Colonic mucosa (tissue), 4 donors: ENCODE results near the gene GPX6. TPM values are rescaled to one million over a fixed set of nuclear protein-coding genes. Genes with fewer than 3 reads are reported as not detected.

ENCODE experiments used
- DNase-seq: peaks from one replicate; pipeline ENCODE4 v3.0.0-alpha.2; 2020
- H3K27ac ChIP-seq: fragments of 200-600 bp; one replicate; pipeline ENCODE4 v1.8.0; 2021
- H3K27me3 ChIP-seq: fragments of 200-600 bp; one replicate; pipeline ENCODE4 v1.8.0; 2021
- H3K36me3 ChIP-seq: fragments of 200-600 bp; one replicate; pipeline ENCODE4 v1.8.0; 2021
- H3K4me1 ChIP-seq: fragments of 200-600 bp; one replicate; pipeline ENCODE4 v1.8.0; 2021; ENCODE audit warnings: mild to moderate bottlenecking
- H3K4me3 ChIP-seq: fragments of 200-600 bp; one replicate; pipeline ENCODE4 v1.8.0; 2021
- H3K9ac ChIP-seq, 2 donors: one replicate each; pipeline ENCODE4 v1.7.0; 2013; ENCODE audit warnings: control low read depth in 2 of 2, low read depth in 2 of 2, low read length in 2 of 2
- H3K9me3 ChIP-seq: fragments of 200-600 bp; one replicate; pipeline ENCODE4 v1.8.0; 2021
- CTCF ChIP-seq: fragments of 200-600 bp; IDR thresholded peaks from one replicate; pipeline ENCODE4 v1.8.0; 2022; ENCODE audit warnings: antibody characterized with exemption, mild to moderate bottlenecking
- intact Hi-C: fragments of 100-400 bp; cut with DNase I; formaldehyde crosslinking; loops from one replicate; pipeline ENCODE4 v1.14.1; 2022
- total RNA-seq, 2 donors: library from RNA; stranded (reverse); fragmentation: NEBNext Ultra II Directional in 1 of 2; extraction: Animal tissue kit (Norgen Biotek cat#: 25700) in 1 of 2; gene quantifications; one replicate each; pipeline ENCODE4 v1.2.1, GENCODE V29; 2021
- donor health status: healthy.
- donor health status: DM: no; HTN: no; CAD: no.
- donor health status: DM: no; HTN: no; CAD: no.

Gene GPX6
- total RNA-seq, 2 donors from 2014 or later: not detected

GRCh38 chr6:28501259-28501658 lies 14.3 kb downstream of the GPX6 start:
- TF ChIP-seq CTCF: no peak
- Histone ChIP-seq H3K27ac (no peak overlapping the region), H3K4me3 (no peak overlapping the region), H3K9me3 (no peaks in the 10 kb centered on the region), H3K9ac (no peak overlapping the region), H3K27me3 (no peaks in the 10 kb centered on the region), H3K36me3 (no peaks in the 10 kb centered on the region), H3K4me1 (no peaks in the 10 kb centered on the region)
- intact Hi-C loops: no loop called here
- no peak for DNase-seq

- H3K9ac ChIP-seq: no peak overlapping the region
- no peaks in the 10 kb centered on the region for H3K4me1 ChIP-seq
- H3K36me3 ChIP-seq: no peaks in the 10 kb centered on the region
- intact Hi-C loops: no loop called here
- H3K9me3 ChIP-seq: no peaks in the 10 kb centered on the region
- no peak overlapping the region for H3K4me3 ChIP-seq
- H3K27me3 ChIP-seq: no peaks in the 10 kb centered on the region
- no peak for DNase-seq
- H3K27ac ChIP-seq: no peak overlapping the region
- no peak for TF ChIP-seq CTCF
Observed at GRCh38 chr6:28497893-28498292, 17.7 kb downstream of the GPX6 start.

DNA sequence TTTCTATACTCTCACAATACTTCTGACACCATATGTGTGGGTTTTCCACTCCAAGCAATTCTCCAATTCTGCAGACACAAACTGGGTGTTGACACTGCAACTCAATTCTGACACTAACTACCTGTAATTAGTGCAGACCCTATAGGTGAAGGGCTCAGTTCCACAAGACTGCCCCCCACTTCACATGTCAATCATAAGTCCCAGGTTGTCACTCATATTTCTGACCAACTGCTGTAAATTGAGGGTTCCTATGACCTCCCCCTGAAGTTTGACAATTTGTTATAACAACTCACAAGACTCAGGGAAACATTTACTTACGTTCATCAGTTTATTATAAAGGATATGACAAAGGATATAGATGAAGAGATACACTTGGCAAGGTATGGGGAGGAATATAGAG lies 18.3 kb downstream of the GPX6 start:
- H3K27me3 ChIP-seq: no peaks in the 10 kb centered on the region
- H3K36me3 ChIP-seq: no peaks in the 10 kb centered on the region
- intact Hi-C loops: no loop called here
- H3K9ac ChIP-seq: no peak overlapping the region
- no peak for TF ChIP-seq CTCF
- H3K4me3 ChIP-seq: no peak overlapping the region
- no peak overlapping the region for H3K27ac ChIP-seq
- no peak for DNase-seq
- no peaks in the 10 kb centered on the region for H3K4me1 ChIP-seq
- H3K9me3 ChIP-seq: no peaks in the 10 kb centered on the region

DNA sequence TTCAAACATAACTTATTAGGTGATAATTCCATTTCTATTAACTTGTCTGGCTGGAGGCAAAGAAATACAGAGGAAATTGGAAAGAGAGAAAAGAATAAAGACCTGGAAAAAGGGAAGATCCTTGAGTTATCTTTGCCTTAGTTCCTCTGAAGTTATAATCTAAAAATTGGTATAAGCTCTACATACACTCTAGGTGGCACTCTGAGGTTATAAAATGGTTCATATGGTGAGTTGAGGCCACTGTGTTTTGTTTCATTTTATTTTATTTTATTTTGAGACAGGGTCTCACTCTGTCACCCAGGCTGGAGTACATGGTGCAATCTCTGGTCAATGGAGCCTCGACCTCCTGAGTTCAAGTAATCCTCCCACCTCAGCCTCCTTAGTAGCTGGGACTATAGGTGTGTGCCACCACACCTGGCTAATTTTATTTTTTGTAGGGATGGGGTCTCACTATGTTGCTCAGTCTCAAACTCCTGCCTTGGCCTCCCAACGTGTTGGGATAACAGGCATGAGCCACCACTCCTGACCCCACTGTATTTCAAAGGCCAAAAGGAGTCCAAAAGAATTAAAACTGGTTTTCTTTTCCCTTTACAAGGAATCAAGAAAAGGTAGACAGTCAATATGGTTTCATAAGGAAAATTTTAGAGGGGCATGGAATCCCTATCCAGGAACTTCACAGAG lies 19.4 kb downstream of the GPX6 start:
- no peaks in the 10 kb centered on the region for H3K27me3 ChIP-seq
- no peak overlapping the region for H3K9ac ChIP-seq
- no peak for DNase-seq
- H3K27ac ChIP-seq: no peak overlapping the region
- no peaks in the 10 kb centered on the region for H3K4me1 ChIP-seq
- no peak for TF ChIP-seq CTCF
- no peaks in the 10 kb centered on the region for H3K36me3 ChIP-seq
- no peak overlapping the region for H3K4me3 ChIP-seq
- H3K9me3 ChIP-seq: no peaks in the 10 kb centered on the region
- intact Hi-C loops: no loop called here

DNA sequence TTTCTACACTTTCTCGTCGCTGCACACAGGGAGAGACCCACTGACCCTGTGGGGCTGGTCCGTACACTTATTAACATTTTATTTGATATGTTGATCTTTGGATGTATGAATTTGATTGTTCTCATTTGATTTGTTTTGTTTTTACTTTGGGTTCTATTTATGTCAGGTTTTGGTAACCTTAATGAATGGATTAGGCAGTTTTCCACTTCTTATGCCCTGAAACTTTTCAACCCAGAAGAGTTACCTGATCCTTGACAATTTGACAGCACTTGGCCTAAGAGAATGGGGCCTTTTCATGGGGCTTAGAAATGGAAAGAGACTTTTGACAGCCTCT lies 23.6 kb downstream of the GPX6 start:
- DNase-seq: no peak
- no peak overlapping the region for H3K4me3 ChIP-seq
- no peak for TF ChIP-seq CTCF
- intact Hi-C loops: no loop called here
- H3K27me3 ChIP-seq: peaks cover 4% of the 10 kb centered on the region
- H3K9me3 ChIP-seq: no peaks in the 10 kb centered on the region
- H3K9ac ChIP-seq: no peak overlapping the region
- H3K4me1 ChIP-seq: no peaks in the 10 kb centered on the region
- H3K27ac ChIP-seq: no peak overlapping the region
- no peaks in the 10 kb centered on the region for H3K36me3 ChIP-seq
